Ammon's horn (tissue), 1 donor: Measurements from ENCODE around the gene HAO1.
"Not testable (repeated sequence)": the region's sequence is repeated elsewhere in the genome, so short reads cannot be mapped to it uniquely, and the experiment has no call there.

Experiments
- DNase-seq: peaks from one replicate; pipeline ENCODE4 v3.0.0-alpha.2; 2016; ENCODE audit warnings: low spot score

HAO1 gene

GRCh38 chr20:7855545-7855944 is 84.7 kb downstream of the HAO1 start:
- no peak for DNase-seq

GRCh38 chr20:7853493-7853892 is 86.8 kb downstream of the HAO1 start:
- DNase-seq: no peak

- DNase-seq: no peak
Observed at GRCh38 chr20:7850775-7851490, 89.3 kb downstream of the HAO1 start.

GRCh38 chr20:7849675-7850074 is 90.6 kb downstream of the HAO1 start:
- DNase-seq: no peak

GRCh38 chr20:7848351-7848750 is 91.9 kb downstream of the HAO1 start:
- DNase-seq: no peak

GRCh38 chr20:7843613-7844012 is 96.6 kb downstream of the HAO1 start:
- no peak for DNase-seq

- DNase-seq: peak; percentile 8
Observed at GRCh38 chr20:7841971-7842310, 98.3 kb downstream of the HAO1 start.

- no peak for DNase-seq
Observed at GRCh38 chr20:7841291-7841970, 98.8 kb downstream of the HAO1 start.

DNA sequence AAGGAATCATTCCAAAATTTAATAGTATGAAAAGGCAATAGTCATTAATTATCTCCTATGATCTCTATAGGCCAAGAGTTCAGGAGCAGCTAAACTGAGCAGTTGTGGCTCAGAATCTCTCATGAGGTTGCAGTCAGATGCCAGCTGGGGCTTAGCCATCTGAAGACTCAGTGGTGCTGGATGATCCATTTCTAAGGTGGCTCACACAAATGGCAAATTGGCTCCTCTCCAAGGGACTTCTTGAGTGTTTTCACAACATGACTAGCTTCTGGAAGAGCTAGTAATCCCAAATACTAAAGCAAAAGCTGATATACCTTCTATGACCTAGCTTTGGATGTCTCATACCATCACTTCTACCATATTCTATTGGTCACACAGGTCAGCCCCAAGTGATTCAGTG is 104.2 kb downstream of the HAO1 start:
- DNase-seq: no peak

- DNase-seq: not testable (repeated sequence)
Observed at GRCh38 chr20:7834441-7834840, 105.8 kb downstream of the HAO1 start.
